Heart left ventricle (tissue), 13 donors: ENCODE data around the gene PLA2G3.

Experiments
- CTCF ChIP-seq, 12 donors: fragments of 200-600 bp; sonication (generic) in 4 of 12; IDR thresholded peaks; one replicate each; pipeline versions ENCODE4 v1.5.0 to v1.8.0; 2018 to 2022; ENCODE audit warnings: antibody characterized with exemption in 12 of 12, mild to moderate bottlenecking in 5 of 12
- POLR2A ChIP-seq, 2 donors: fragments of 450-650 bp; IDR thresholded peaks; one replicate each; pipeline ENCODE4 v1.6.1; 2017; ENCODE audit warnings: antibody characterized with exemption in 2 of 2, mild to moderate bottlenecking in 2 of 2, moderate library complexity in 2 of 2
- donor health status: ischemic (EF 13 %, LVEDD 7.1; RV severe dilation, severe dysfunction).
- donor health status: DM: no; HTN: yes; CAD: no.
- donor health status: DM: no; HTN: no; CAD: no.
- donor health status: ischemic (EF 25% LVEDD 6.9; RV normal size, moderate dysfunction).
- donor health status: ischemic (EF 25% LVEDD 5.7; RV mildly dilated, moderate dysfunction).
- donor health status: ischemic (EF 35%, LVEDD 5.7; RV mildly dilated, moderate dysfunction).
- donor health status: nonischemic (EF 11% LVEDD 7.7; RV severe dilation, severe dysfunction).
- donor health status: DM: yes; HTN: yes; CAD: no.
- donor health status: PGD.
- donor health status: ischemic (EF 29% LVEDD 5.4; RV normal size, mild dysfunction).
- donor health status: nonischemic (EF 23%, LVEDD 6.1; RV moderate dilation, normal function).

GRCh38 chr22:31139066-31139465 lies 1.2 kb downstream of the PLA2G3 start:
- TF ChIP-seq CTCF (IDR thresholded peaks at IDR 0.05) (no peak), POLR2A (IDR thresholded peaks at IDR 0.05) (no peak)
